Caco-2 (cell line): ENCODE data around the gene ECEL1. TPM values are rescaled to one million over a fixed set of nuclear protein-coding genes. Genes with fewer than 3 reads are reported as not detected.
"Not testable (repeated sequence)": the region's sequence is repeated elsewhere in the genome, so short reads cannot be mapped to it uniquely, and the experiment has no call there.

Experiments used
- BruUV-seq: library from RNA; stranded (reverse); fragments of 400-500 nt; replicated peaks from 2 replicates; lab custom pipeline; 2021; lab: Mats Ljungman, UMichigan
- CTCF ChIA-PET: fragments of 300-600 bp; sonication (Branson Sonifier 250); formaldehyde crosslinking; loops from one replicate; lab custom pipeline; 2022; ENCODE audit warnings: antibody characterized with exemption; lab: Charles Lee
- POLR2A ChIA-PET: fragments of 300-600 bp; sonication (Branson Sonifier 250); formaldehyde crosslinking; loops from one replicate; lab custom pipeline; 2022; ENCODE audit warnings: antibody characterized with exemption; lab: Charles Lee
- DNase-seq, 2 experiments: peaks; one replicate each; pipeline versions ENCODE4 v3.0.0 to v3.0.0-alpha.2; 2020 to 2022
- H3K27me3 ChIP-seq: replicated peaks from 2 replicates; pipeline ENCODE4 v1.6.0; 2011; ENCODE audit warnings: low read length; ENCODE audit not compliant: control insufficient read depth, insufficient read depth
- H3K36me3 ChIP-seq: 2 replicates; pipeline ENCODE4 v1.5.1; 2011; ENCODE audit warnings: low read length; ENCODE audit not compliant: control insufficient read depth, insufficient read depth
- H3K4me1 ChIP-seq: fragments of 250-450 bp; sonication (Bioruptor Pico); 2 replicates; pipeline ENCODE4 v1.5.1; 2020; ENCODE audit warnings: mild to moderate bottlenecking
- H3K4me3 ChIP-seq: 2 replicates; pipeline ENCODE4 v1.5.1; 2011; ENCODE audit warnings: low read depth, mild to moderate bottlenecking, control low read depth, low read length
- H3K9me3 ChIP-seq: fragments of 250-450 bp; sonication (Bioruptor Pico); 2 replicates; pipeline ENCODE4 v1.5.1; 2020; ENCODE audit warnings: mild to moderate bottlenecking, moderate library complexity
- H3K27ac Mint-ChIP-seq: one replicate; pipeline ENCODE4 v1.8.0; 2022; ENCODE audit warnings: mixed read lengths; ENCODE audit not compliant: unreplicated experiment
- H3K27me3 Mint-ChIP-seq: one replicate; pipeline ENCODE4 v1.8.0; 2022; ENCODE audit warnings: mixed read lengths; ENCODE audit not compliant: insufficient read depth, unreplicated experiment
- H3K36me3 Mint-ChIP-seq: one replicate; pipeline ENCODE4 v1.8.0; 2022; ENCODE audit warnings: mild to moderate bottlenecking, mixed read lengths; ENCODE audit not compliant: insufficient read depth, unreplicated experiment
- H3K4me1 Mint-ChIP-seq: one replicate; pipeline ENCODE4 v1.8.0; 2022; ENCODE audit warnings: low read depth, mixed read lengths; ENCODE audit not compliant: unreplicated experiment
- H3K4me3 Mint-ChIP-seq: one replicate; pipeline ENCODE4 v1.8.0; 2022; ENCODE audit warnings: mild to moderate bottlenecking, moderate library complexity, mixed read lengths; ENCODE audit not compliant: unreplicated experiment
- H3K9me3 Mint-ChIP-seq: one replicate; pipeline ENCODE4 v1.8.0; 2022; ENCODE audit warnings: mixed read lengths; ENCODE audit not compliant: unreplicated experiment
- intact Hi-C: fragments of 100-400 bp; cut with micrococcal nuclease; formaldehyde crosslinking; loops from one replicate; pipeline ENCODE4 v1.10.0; 2022; ENCODE audit not compliant: unreplicated experiment
- total RNA-seq: library from RNA; stranded (reverse); gene quantifications from 2 replicates; pipeline ENCODE4 v1.2.3, GENCODE V29; 2022
- TF ChIP-seq, protein P1 (sequence below), 2 experiments: fragments of 200-600 bp in 1 of 2; IDR thresholded peaks; 1 replicate in 1 of 2; 2 replicates in 1 of 2; pipeline versions ENCODE4 v1.5.1 to v1.8.0; 2011 to 2022; ENCODE audit warnings: antibody characterized with exemption in 1 of 2, control low read depth in 1 of 2, inconsistent platforms in 1 of 2, low read depth in 1 of 2, low read length in 1 of 2, mild to moderate bottlenecking in 1 of 2, moderate library complexity in 1 of 2; ENCODE audit not compliant: insufficient read depth in 1 of 2, severe bottlenecking in 1 of 2, unreplicated experiment in 1 of 2

Gene ECEL1
- total RNA-seq, 1 experiment from 2014 or later, result 6.4 TPM

DNA sequence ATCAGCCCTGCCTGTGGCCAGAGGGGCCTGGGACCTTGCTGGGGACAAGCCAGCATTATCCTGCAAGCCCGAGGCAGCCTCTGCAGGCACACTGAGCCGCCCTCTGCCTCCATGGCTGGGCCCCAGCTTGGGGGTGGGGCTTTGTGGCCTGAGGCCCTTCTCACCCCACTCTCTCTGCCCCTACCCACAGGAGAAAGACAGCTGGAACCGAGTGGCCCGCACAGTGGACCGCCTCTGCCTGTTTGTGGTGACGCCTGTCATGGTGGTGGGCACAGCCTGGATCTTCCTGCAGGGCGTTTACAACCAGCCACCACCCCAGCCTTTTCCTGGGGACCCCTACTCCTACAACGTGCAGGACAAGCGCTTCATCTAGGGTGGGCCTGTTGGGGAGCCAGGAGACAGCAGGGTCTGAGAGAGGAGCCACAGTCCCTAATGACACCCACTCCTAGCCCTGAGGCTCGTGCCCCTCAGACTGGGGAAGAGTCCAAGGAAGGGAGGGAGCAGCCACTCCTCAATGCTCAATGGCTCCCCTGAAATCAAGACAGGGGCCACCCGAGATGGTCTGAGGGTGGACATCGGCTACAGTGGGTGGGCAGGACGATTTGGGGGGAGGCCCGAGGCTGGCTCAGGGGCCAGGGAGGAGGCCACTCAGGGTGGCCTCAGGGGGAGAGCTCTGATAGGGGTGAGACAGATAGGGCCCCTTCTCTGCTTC is 47.5 kb upstream of the ECEL1 start:
- TF ChIP-seq, protein P1, sequence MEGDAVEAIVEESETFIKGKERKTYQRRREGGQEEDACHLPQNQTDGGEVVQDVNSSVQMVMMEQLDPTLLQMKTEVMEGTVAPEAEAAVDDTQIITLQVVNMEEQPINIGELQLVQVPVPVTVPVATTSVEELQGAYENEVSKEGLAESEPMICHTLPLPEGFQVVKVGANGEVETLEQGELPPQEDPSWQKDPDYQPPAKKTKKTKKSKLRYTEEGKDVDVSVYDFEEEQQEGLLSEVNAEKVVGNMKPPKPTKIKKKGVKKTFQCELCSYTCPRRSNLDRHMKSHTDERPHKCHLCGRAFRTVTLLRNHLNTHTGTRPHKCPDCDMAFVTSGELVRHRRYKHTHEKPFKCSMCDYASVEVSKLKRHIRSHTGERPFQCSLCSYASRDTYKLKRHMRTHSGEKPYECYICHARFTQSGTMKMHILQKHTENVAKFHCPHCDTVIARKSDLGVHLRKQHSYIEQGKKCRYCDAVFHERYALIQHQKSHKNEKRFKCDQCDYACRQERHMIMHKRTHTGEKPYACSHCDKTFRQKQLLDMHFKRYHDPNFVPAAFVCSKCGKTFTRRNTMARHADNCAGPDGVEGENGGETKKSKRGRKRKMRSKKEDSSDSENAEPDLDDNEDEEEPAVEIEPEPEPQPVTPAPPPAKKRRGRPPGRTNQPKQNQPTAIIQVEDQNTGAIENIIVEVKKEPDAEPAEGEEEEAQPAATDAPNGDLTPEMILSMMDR (IDR thresholded peaks at IDR 0.05; ENCODE audit: insufficient read depth in 1 of 2, low read depth in 1 of 2, low read length in 1 of 2, severe bottlenecking in 1 of 2, unreplicated experiment in 1 of 2), result no peak
- intact Hi-C loops, result no loop called here
- H3K4me1 ChIP-seq, result no peaks in the 10 kb centered on the region
- no peaks in the 10 kb centered on the region for H3K27me3 ChIP-seq
- CTCF ChIA-PET, result no interaction called here
- no peaks in the 10 kb centered on the region for H3K9me3 Mint-ChIP-seq
- DNase-seq, result no peak
- no peaks in the 10 kb centered on the region for H3K36me3 Mint-ChIP-seq
- POLR2A ChIA-PET, result no interaction called here
- no peaks in the 10 kb centered on the region for H3K36me3 ChIP-seq
- no peaks in the 10 kb centered on the region for H3K9me3 ChIP-seq
- no peak overlapping the region for H3K4me3 Mint-ChIP-seq
- H3K27ac Mint-ChIP-seq, result no peak overlapping the region
- no peaks in the 10 kb centered on the region for H3K27me3 Mint-ChIP-seq
- no TSS peak for BruUV-seq
- no peaks in the 10 kb centered on the region for H3K4me1 Mint-ChIP-seq
- H3K4me3 ChIP-seq, result no peak overlapping the region

DNA sequence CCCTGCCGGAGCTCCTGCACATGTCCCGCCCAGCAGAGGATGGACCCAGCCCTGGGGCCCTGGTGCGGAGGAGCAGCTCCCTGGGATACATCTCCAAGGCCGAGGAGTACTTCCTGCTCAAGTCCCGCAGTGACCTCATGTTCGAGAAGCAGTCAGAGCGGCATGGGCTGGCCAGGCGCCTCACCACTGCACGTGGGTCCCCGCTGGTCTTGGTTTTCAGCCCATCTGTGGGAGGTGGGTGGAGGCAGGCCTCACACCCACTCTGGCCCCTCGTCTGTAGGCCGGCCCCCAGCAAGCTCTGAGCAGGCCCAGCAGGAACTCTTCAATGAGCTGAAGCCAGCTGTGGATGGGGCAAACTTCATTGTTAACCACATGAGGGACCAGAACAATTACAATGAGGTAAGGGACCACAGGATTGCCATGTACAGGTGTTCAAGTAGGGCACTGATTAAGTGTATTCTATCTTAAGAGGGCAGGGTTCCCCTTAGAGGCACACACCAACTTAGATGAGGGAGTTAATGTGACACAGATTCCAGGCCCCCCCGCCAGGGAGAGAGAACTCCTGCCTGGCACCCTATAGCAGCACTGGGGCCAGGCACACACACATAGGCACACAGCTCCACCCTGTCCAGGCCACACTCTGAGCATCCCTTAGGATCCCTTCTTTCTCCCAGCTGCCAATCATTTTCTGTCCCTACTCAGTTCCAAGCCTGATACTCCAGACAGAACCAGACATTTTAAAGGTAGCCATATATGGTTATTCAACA is 46.5 kb upstream of the ECEL1 start:
- Mint-ChIP-seq H3K4me3 (no peak overlapping the region), H3K27me3 (no peaks in the 10 kb centered on the region), H3K4me1 (no peaks in the 10 kb centered on the region), H3K27ac (no peak overlapping the region), H3K9me3 (no peaks in the 10 kb centered on the region), H3K36me3 (no peaks in the 10 kb centered on the region)
- POLR2A ChIA-PET, result no interaction called here
- CTCF ChIA-PET, result interaction anchor here (0.6 kb wide), 1 partner anchor 10 kb away, joined by 3 read pairs; no protein-coding TSS in a partner anchor
- Histone ChIP-seq H3K4me1 (no peaks in the 10 kb centered on the region), H3K4me3 (no peak overlapping the region), H3K27me3 (no peaks in the 10 kb centered on the region), H3K9me3 (no peaks in the 10 kb centered on the region), H3K36me3 (no peaks in the 10 kb centered on the region)
- no TSS peak for BruUV-seq
- TF ChIP-seq, protein P1 (IDR thresholded peaks at IDR 0.05; ENCODE audit: insufficient read depth in 1 of 2, low read depth in 1 of 2, low read length in 1 of 2, severe bottlenecking in 1 of 2, unreplicated experiment in 1 of 2), result no peak
- intact Hi-C loops, result no loop called here
- DNase-seq, result no peak

DNA sequence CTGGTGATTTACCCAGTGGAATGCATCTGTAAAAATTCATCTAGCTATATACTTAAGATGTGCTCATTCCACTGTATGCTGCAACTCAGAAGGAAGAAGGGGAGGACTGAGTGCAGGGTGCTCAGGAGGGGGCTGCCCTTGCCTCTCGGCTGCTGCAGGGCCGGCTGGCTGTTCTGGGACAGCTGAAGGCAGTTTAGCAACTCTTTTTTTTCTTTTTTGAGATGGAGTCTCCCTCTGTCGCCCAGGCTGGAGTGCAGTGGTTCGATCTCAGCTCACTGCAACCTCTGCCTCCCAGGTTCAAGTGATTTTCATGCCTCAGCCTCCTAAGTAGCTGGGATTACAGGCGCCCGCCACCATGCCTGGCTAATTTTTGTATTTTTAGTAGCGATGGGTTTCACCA is 45.2 kb upstream of the ECEL1 start:
- H3K4me3 Mint-ChIP-seq, H3K27me3 Mint-ChIP-seq, H3K9me3 ChIP-seq, H3K4me1 ChIP-seq, H3K36me3 ChIP-seq, BruUV-seq, intact Hi-C loops, H3K27ac Mint-ChIP-seq, H3K9me3 Mint-ChIP-seq, H3K4me3 ChIP-seq, H3K4me1 Mint-ChIP-seq, H3K36me3 Mint-ChIP-seq, H3K27me3 ChIP-seq, DNase-seq, CTCF ChIA-PET: not testable (repeated sequence)
- POLR2A ChIA-PET, result interaction anchor here (0.8 kb wide), 1 partner anchor 18 kb away, joined by 3 read pairs; the partner anchor contains the start of genes EIF4E2 and TIGD1
